PC-9 (cell line): ENCODE data around the gene ENTHD1. TPM values are rescaled to one million over a fixed set of nuclear protein-coding genes. Genes with fewer than 3 reads are reported as not detected.

ENCODE experiments used
- BruUV-seq: library from RNA; stranded (reverse); fragments of 400-500 nt; replicated peaks from 2 replicates; lab custom pipeline; 2021; lab: Mats Ljungman, UMichigan
- CTCF ChIA-PET: fragments of 300-600 bp; sonication (Branson Sonifier 250); formaldehyde crosslinking; loops from one replicate; lab custom pipeline; 2022; ENCODE audit warnings: antibody characterized with exemption; lab: Charles Lee
- POLR2A ChIA-PET: fragments of 300-600 bp; sonication (Branson Sonifier 250); formaldehyde crosslinking; loops from one replicate; lab custom pipeline; 2022; ENCODE audit warnings: antibody characterized with exemption; ENCODE audit not compliant: unreplicated experiment; lab: Charles Lee
- DNase-seq, 2 experiments: peaks; one replicate each; pipeline versions ENCODE4 v3.0.0 to v3.0.0-alpha.2; 2015 to 2022; ENCODE audit warnings: mixed read lengths in 1 of 2
- H2AFZ ChIP-seq: fragments of 200-600 bp; sonication (generic); 2 replicates; pipeline ENCODE4 v1.8.1; 2017; ENCODE audit warnings: antibody characterized with exemption
- H3F3A ChIP-seq: fragments of 200-600 bp; sonication (generic); 2 replicates; pipeline ENCODE4 v1.8.1; 2017; ENCODE audit warnings: antibody characterized with exemption, mild to moderate bottlenecking, low read depth; ENCODE audit not compliant: insufficient read depth
- H3K27ac ChIP-seq: fragments of 200-600 bp; sonication (generic); 2 replicates; pipeline ENCODE4 v1.6.1; 2016; ENCODE audit warnings: mixed run types
- H3K27me3 ChIP-seq: fragments of 200-600 bp; sonication (generic); 2 replicates; pipeline ENCODE4 v1.6.1; 2016; ENCODE audit warnings: low read depth, mixed run types; ENCODE audit not compliant: insufficient read depth
- H3K36me3 ChIP-seq: fragments of 200-600 bp; sonication (generic); 2 replicates; pipeline ENCODE4 v1.6.1; 2016; ENCODE audit warnings: low read depth, mixed run types
- H3K4me1 ChIP-seq: fragments of 200-600 bp; sonication (generic); replicated peaks from 2 replicates; pipeline ENCODE4 v1.6.1; 2016; ENCODE audit warnings: mixed run types; ENCODE audit not compliant: insufficient read depth
- H3K4me2 ChIP-seq: fragments of 200-600 bp; sonication (generic); 2 replicates; pipeline ENCODE4 v1.6.1; 2017; ENCODE audit warnings: mixed run types
- H3K4me3 ChIP-seq: fragments of 200-600 bp; sonication (generic); 2 replicates; pipeline ENCODE4 v1.6.1; 2016; ENCODE audit warnings: mixed run types
- H3K79me2 ChIP-seq: fragments of 200-600 bp; sonication (generic); 2 replicates; pipeline ENCODE4 v1.6.1; 2017; ENCODE audit warnings: low read depth, mixed run types
- H3K9me2 ChIP-seq: fragments of 200-600 bp; sonication (generic); 2 replicates; pipeline ENCODE4 v1.8.1; 2017; ENCODE audit warnings: mild to moderate bottlenecking; ENCODE audit not compliant: insufficient read depth
- H3K9me3 ChIP-seq: fragments of 200-600 bp; sonication (generic); 2 replicates; pipeline ENCODE4 v1.8.1; 2016; ENCODE audit warnings: low read depth; ENCODE audit not compliant: insufficient read depth
- H4K20me1 ChIP-seq: fragments of 200-600 bp; sonication (generic); 2 replicates; pipeline ENCODE4 v1.8.1; 2017; ENCODE audit not compliant: insufficient read depth
- CTCF ChIP-seq: fragments of 200-600 bp; sonication (generic); conservative IDR thresholded peaks from 2 replicates; pipeline ENCODE4 v1.6.1; 2017; ENCODE audit warnings: mixed run types, antibody characterized with exemption, mild to moderate bottlenecking, moderate library complexity
- EZH2 ChIP-seq: fragments of 200-600 bp; sonication (generic); IDR thresholded peaks from 2 replicates; pipeline ENCODE4 v1.8.0; 2017; ENCODE audit warnings: antibody characterized with exemption, low read depth
- intact Hi-C: fragments of 100-400 bp; cut with micrococcal nuclease; formaldehyde crosslinking; loops from one replicate; pipeline ENCODE4 v1.10.0; 2022; ENCODE audit not compliant: unreplicated experiment
- total RNA-seq: library from RNA; stranded (reverse); gene quantifications from 2 replicates; pipeline ENCODE4 v1.2.3, GENCODE V29; 2021

ENTHD1 gene
- total RNA-seq, 1 experiment from 2014 or later = not detected

GRCh38 chr22:39693943-39694500, 199.5 kb downstream of the ENTHD1 start:
- no peak for DNase-seq
- intact Hi-C loops = loop anchor here (10.0 kb wide), 1 partner anchor 331 kb away; no protein-coding TSS in a partner anchor
- Histone ChIP-seq H3K4me2 (no peak overlapping the region), H3F3A (no peaks in the 10 kb centered on the region), H3K9me3 (no peaks in the 10 kb centered on the region), H3K4me3 (no peak overlapping the region), H3K27me3 (peaks cover 74% of the 10 kb centered on the region), H4K20me1 (no peaks in the 10 kb centered on the region), H3K27ac (no peak overlapping the region), H3K79me2 (no peaks in the 10 kb centered on the region), H3K36me3 (no peaks in the 10 kb centered on the region), H2AFZ (no peak overlapping the region), H3K4me1 (0 out of 2 replicates have a peak, but pooled peaks cover 4% of the 10 kb centered on the region), H3K9me2 (no peaks in the 10 kb centered on the region)
- BruUV-seq = no TSS peak
- CTCF ChIA-PET = no interaction called here
- TF ChIP-seq CTCF (no peak), EZH2 (no peak)
- POLR2A ChIA-PET = interaction anchor here (0.6 kb wide), 1 partner anchor 449 kb away, joined by 3 read pairs; the partner anchor contains the start of gene PDGFB

Other genes starting within 250 kb of the ENTHD1 start
- not detected in 2 replicates for gene GRAP2, start 7.3 kb upstream of the ENTHD1 start, total RNA-seq
- gene TMA7B, start 66.6 kb upstream of the ENTHD1 start, total RNA-seq = not detected in 2 replicates
- gene FAM83F, start 101.2 kb upstream of the ENTHD1 start, total RNA-seq = 8.1 and 9.1 TPM in 2 replicates